T47D (cell line): ENCODE results near the gene FSHR.

Experiments used
- DNase-seq, 2 experiments: peaks; one replicate each; pipeline versions ENCODE4 v3.0.0 to v3.0.0-alpha.2; 2011 to 2012; ENCODE audit warnings: low read depth in 1 of 2, low spot score in 1 of 2
- JUND ChIP-seq: IDR thresholded peaks from 2 replicates; pipeline ENCODE4 v1.6.1; 2012; ENCODE audit warnings: low read depth
- in situ Hi-C: cut with HindIII; loops from 2 replicates; pipeline ENCODE4 v1.10.0; 2016; ENCODE audit warnings: low sequenced_read_pairs, low pct_unique_long_range_greater_than_20kb

The FSHR gene

DNA sequence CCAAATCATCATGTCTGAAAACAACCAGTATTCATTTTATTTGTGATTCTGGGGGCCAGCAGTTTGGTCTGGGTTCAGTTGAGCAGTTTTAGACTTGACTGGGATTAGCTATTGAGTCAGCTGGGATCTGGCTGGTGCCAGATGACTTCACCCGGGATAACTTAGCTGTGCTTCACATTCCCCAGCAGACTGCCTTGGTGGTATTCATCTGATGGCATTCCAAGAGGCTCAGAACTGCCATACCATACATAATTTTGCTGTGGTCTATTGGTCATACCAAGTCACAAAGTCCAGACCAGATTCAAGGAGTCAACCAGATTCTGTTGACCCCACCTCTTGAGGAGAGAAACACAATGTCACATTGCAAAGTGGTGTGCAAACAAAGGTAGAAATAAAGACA lies 7.8 kb upstream of the FSHR start:
- in situ Hi-C loops: no loop called here
- DNase-seq: no peak
- no peak for TF ChIP-seq JUND

DNA sequence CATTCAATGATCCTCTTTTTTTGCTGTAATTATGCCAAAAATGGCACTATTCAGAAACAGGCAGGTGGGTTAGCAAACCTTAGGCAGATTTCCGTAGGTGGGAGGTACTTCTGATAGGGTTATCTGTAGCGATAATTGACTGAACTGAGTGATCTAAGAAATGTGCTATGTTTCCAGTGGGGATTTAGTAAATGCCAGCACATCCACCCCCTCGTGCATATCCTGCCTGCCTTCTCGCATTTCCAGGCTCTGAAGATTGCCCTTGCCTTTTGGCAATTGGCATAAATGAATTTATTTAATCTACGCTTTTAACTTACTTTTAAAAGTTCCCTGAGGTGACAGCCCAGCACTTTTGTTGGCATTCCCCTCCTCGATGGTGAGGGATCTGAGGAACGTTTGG lies 576 bp upstream of the FSHR start:
- DNase-seq: no peak
- in situ Hi-C loops: no loop called here
- TF ChIP-seq JUND: no peak

DNA sequence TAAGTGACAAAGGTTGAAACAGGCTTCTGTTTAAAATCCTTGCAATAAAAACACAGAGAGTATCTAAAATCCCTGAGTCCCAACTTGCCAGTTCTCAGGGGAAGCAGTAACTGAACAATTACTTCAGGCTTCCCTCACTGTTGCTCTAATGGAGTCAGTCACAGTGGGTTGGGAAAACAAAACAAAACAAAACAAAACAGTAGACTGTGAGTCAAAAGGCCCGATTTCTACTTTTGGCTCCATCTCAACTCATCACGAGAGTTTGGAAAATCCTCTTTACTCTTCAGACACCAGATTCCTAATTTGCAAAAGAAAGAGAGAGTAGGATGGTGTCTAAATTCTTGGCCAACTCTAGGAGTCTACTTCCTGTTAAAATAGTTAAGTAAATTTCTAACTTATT lies 1.1 kb downstream of the FSHR start:
- in situ Hi-C loops: no loop called here
- TF ChIP-seq JUND: no peak
- DNase-seq: no peak

DNA sequence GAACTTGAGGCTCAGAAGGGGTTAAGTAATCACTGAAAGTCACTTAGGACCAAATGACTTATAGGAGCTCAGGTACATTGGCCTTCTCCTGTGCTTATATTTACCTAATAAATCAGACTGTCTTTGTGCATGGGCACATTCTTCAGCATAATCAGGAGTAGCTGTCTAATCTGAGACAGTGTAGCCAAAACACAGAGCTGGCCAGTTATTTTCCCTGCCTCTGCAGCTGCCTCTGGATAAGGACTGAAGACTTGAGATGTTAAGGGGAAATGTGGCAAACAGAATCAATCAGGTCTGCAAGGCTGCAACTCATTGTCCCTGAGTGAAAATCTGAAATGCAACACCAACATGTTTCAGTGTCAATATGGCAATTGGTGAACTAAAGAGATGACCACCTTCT lies 1.5 kb downstream of the FSHR start:
- TF ChIP-seq JUND: no peak
- in situ Hi-C loops: no loop called here
- DNase-seq: no peak

GRCh38 chr2:49146401-49146800 lies 7.9 kb downstream of the FSHR start:
- no peak for DNase-seq
- TF ChIP-seq JUND: no peak
- in situ Hi-C loops: no loop called here

DNA sequence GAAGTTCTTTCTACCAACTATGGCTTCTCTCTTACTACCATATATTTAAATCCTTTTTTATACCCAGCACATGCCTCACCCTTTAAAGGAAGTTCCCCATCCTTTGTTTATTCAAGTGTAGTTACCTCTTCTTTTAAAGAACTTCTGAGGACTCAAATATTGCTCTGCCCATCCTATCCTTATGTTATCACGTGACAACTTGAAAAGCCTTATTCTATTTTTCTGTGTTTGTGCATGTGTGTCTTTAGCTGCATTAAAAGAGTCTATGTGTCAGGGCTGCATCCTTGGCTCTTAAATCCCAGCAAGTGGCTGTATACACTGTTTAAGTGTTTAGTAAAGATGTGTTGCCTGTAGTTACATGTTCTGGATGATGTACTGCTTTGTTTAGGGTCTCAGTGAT lies 22.5 kb downstream of the FSHR start:
- in situ Hi-C loops: no loop called here
- no peak for DNase-seq
- no peak for TF ChIP-seq JUND

- in situ Hi-C loops: no loop called here
- DNase-seq: no peak
- no peak for TF ChIP-seq JUND
Observed at GRCh38 chr2:49129034-49129433, 25.3 kb downstream of the FSHR start.

DNA sequence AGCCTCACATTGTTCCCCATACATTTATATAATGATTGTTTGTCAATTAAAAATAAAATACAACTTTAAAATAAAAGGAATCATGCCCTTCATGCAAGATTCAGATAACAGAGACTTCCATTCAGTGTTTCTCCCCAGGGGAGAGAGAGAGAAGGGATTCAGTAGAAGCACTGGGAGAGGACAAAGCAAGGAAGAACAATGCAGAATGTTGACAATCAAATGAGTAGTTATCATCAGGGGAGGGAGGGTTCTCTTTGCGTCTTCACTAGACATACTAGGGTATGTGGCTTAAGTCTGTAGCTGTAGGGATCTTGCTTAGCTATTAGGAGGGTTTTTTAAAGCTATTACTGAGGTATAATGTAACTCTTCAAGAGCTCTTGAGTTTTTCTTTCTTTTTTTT lies 30.7 kb downstream of the FSHR start:
- DNase-seq: no peak
- TF ChIP-seq JUND: no peak
- in situ Hi-C loops: no loop called here

- no peak for TF ChIP-seq JUND
- no peak for DNase-seq
- in situ Hi-C loops: no loop called here
Observed at GRCh38 chr2:49122107-49122506, 32.2 kb downstream of the FSHR start.

DNA sequence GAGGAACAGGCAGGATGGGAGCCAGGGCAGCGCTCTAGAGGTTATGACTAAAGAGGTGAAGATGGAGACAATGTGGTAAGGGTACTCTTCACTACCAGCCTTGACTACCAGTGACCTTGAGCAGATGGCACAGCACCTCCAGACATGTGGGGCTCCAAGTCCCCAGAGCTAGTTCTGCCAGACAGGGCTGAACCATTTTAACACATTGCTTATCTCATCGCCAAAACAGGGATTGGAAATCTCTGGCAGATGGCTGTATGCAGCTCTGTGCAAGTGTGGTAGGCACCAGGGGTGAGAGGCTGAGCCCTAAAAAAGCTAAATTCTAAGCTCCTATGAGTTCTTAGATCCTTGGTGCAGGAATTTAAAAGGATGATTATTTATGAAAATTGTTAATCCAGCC lies 41.3 kb downstream of the FSHR start:
- TF ChIP-seq JUND: no peak
- no peak for DNase-seq
- in situ Hi-C loops: no loop called here

- TF ChIP-seq JUND: no peak
- no peak for DNase-seq
- in situ Hi-C loops: no loop called here
Observed at GRCh38 chr2:49111456-49111855, 42.9 kb downstream of the FSHR start.

DNA sequence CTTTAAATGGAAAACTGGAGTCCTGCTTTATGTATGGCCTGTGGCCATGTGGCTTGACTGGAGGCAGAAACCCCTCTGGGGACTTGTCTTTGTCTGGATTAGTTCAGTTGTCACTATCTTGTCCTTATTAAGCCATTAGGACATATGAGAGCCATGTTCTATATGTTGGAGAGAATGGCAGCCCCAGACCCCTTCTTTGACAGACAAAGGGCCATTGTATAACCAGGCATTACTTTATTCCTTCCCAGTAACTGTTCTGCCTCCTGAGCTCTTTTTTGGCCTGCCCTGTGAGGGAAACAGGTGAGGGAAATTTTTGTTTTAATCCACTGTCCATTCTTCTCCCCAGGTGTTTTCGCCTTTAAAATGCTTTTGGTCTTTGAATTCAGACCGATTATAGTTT lies 43.3 kb downstream of the FSHR start:
- in situ Hi-C loops: no loop called here
- no peak for TF ChIP-seq JUND
- DNase-seq: no peak

- no peak for DNase-seq
- in situ Hi-C loops: no loop called here
- TF ChIP-seq JUND: no peak
Observed at GRCh38 chr2:49110571-49110970, 43.7 kb downstream of the FSHR start.

- DNase-seq: no peak
- in situ Hi-C loops: no loop called here
- no peak for TF ChIP-seq JUND
Observed at GRCh38 chr2:49108851-49109250, 45.5 kb downstream of the FSHR start.

DNA sequence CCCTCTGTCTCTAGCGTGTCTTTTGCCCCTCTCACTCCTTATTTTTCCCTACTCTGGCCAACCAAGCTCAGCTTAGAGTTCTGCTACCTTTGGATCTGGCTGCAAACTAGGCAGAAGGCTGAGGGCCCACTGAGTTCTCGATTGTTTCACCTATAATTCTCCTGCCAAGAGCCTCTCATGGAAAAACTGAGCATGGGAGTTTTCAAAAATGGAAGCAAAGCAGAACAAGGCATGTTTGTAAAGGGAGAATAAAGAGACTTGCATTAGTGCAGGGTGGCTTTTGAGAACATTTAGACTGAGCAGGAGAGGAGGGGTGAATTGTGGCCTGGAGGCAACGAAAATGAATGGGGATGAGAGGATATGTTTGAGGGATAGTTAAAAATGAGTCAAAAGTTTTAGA lies 45.9 kb downstream of the FSHR start:
- no peak for TF ChIP-seq JUND
- in situ Hi-C loops: no loop called here
- DNase-seq: no peak
